GM12878 (cell line): Measurements from ENCODE around the gene SEC14L6. TPM values are rescaled to one million over a fixed set of nuclear protein-coding genes. Genes with fewer than 3 reads are reported as not detected.

Source experiments
- CTCF ChIP-seq, 3 experiments: IDR thresholded peaks in 2 of 3; conservative IDR thresholded peaks in 1 of 3; 2 replicates each; pipeline ENCODE4 v1.5.1; 2011; ENCODE audit warnings: low read depth in 3 of 3, low read length in 3 of 3, mild to moderate bottlenecking in 3 of 3, control low read depth in 2 of 3, moderate library complexity in 2 of 3, inconsistent platforms in 1 of 3, mixed read lengths in 1 of 3; ENCODE audit not compliant: control insufficient read depth in 2 of 3, insufficient read depth in 1 of 3; ENCODE audit errors: extremely low read depth in 1 of 3
- FOXM1 ChIP-seq: IDR thresholded peaks from 2 replicates; pipeline ENCODE4 v1.6.1; 2012; ENCODE audit warnings: low read depth, mild to moderate bottlenecking, inconsistent platforms, low read length, moderate library complexity
- HDAC2 ChIP-seq: fragments of 200-600 bp; sonication (generic); IDR thresholded peaks from 2 replicates; pipeline ENCODE4 v1.6.1; 2017
- IKZF1 ChIP-seq: fragments of 450-650 bp; conservative IDR thresholded peaks from 2 replicates; pipeline ENCODE4 v1.6.1; 2017; ENCODE audit warnings: antibody characterized with exemption, mild to moderate bottlenecking
- KDM1A ChIP-seq: fragments of 200-600 bp; sonication (generic); IDR thresholded peaks from 2 replicates; pipeline ENCODE4 v1.6.1; 2016; ENCODE audit warnings: borderline replicate concordance
- NFYA ChIP-seq: IDR thresholded peaks from 2 replicates; pipeline ENCODE4 v1.6.1; 2011; ENCODE audit warnings: low read depth, mild to moderate bottlenecking, low read length, improper control_type of control experiment, borderline replicate concordance
- NR2C1 ChIP-seq: fragments of 450-650 bp; IDR thresholded peaks from 2 replicates; pipeline ENCODE4 v1.6.1; 2017; ENCODE audit warnings: antibody characterized with exemption, mild to moderate bottlenecking, moderate library complexity
- RELB ChIP-seq: fragments of 450-650 bp; IDR thresholded peaks from 2 replicates; pipeline ENCODE4 v1.6.1; 2017; ENCODE audit warnings: low read depth, mild to moderate bottlenecking, moderate library complexity
- SP1 ChIP-seq: IDR thresholded peaks from one replicate; pipeline ENCODE4 v1.6.1; 2011; ENCODE audit warnings: low read depth, low read length
- TAF1 ChIP-seq: IDR thresholded peaks from 2 replicates; pipeline ENCODE4 v1.6.1; 2011; ENCODE audit warnings: mild to moderate bottlenecking, low read depth, low read length, borderline replicate concordance
- WRNIP1 ChIP-seq: IDR thresholded peaks from 2 replicates; pipeline ENCODE4 v1.6.1; 2011; ENCODE audit warnings: low read depth, low read length, improper control_type of control experiment, borderline replicate concordance
- ZBTB33 ChIP-seq: fragments of 450-650 bp; IDR thresholded peaks from 2 replicates; pipeline ENCODE4 v1.6.1; 2017; ENCODE audit warnings: mild to moderate bottlenecking
- ZNF384 ChIP-seq: IDR thresholded peaks from 2 replicates; pipeline ENCODE4 v1.6.1; 2012; ENCODE audit warnings: low read depth, mild to moderate bottlenecking, low read length, improper control_type of control experiment, borderline replicate concordance
- polyA plus RNA-seq, 11 experiments: library from polyadenylated mRNA; depleted of rRNA in 4 of 11; unstranded in 6 of 11; stranded (reverse) in 5 of 11; fragments of >200 nt; fragmentation: Nextera tagmentation in 4 of 11; fragmentation: Illumina TruSeq in 1 of 11; extraction: Ambion mirVana in 4 of 11; extraction: Trizol in 1 of 11; gene quantifications; 1 replicate in 1 of 11; 2 replicates in 10 of 11; pipeline versions ENCODE4 v1.2.1 to v1.2.3, GENCODE V29; 2011 to 2016; ENCODE audit warnings: inconsistent platforms in 2 of 11, missing spikeins in 2 of 11, low read depth in 1 of 11
- total RNA-seq, 4 experiments: library from RNA; depleted of rRNA in 3 of 4; stranded (reverse); fragments of >200 nt in 3 of 4; fragmentation: Illumina TruSeq in 1 of 4; extraction: Trizol in 1 of 4; gene quantifications; 2 replicates each; pipeline versions ENCODE4 v1.2.1 to v1.2.3, GENCODE V29; 2013 to 2021
- TF ChIP-seq, protein P1 (sequence below): IDR thresholded peaks from 2 replicates; pipeline ENCODE4 v1.6.1; 2012; ENCODE audit warnings: low read depth, low read length, improper control_type of control experiment
- TF ChIP-seq, protein P2 (sequence below): fragments of 450-650 bp; IDR thresholded peaks from 2 replicates; pipeline ENCODE4 v1.6.1; 2016; ENCODE audit warnings: mild to moderate bottlenecking, moderate library complexity, borderline replicate concordance

The SEC14L6 gene
- total and polyA plus RNA-seq, 10 of the 15 experiments (the other 5 are each of a cell fraction or from before 2014, with no cell fraction given), result not detected

- peak; percentile 94 for TF ChIP-seq RELB
- TF ChIP-seq WRNIP1, result 0 out of 2 replicates have a peak, but pooled peaks have one; percentile 72
- TF ChIP-seq HDAC2, result no peak
- no peak for TF ChIP-seq NFYA
- TF ChIP-seq, protein P1, sequence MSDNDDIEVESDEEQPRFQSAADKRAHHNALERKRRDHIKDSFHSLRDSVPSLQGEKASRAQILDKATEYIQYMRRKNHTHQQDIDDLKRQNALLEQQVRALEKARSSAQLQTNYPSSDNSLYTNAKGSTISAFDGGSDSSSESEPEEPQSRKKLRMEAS, result peak; percentile 94
- TF ChIP-seq, protein P2, sequence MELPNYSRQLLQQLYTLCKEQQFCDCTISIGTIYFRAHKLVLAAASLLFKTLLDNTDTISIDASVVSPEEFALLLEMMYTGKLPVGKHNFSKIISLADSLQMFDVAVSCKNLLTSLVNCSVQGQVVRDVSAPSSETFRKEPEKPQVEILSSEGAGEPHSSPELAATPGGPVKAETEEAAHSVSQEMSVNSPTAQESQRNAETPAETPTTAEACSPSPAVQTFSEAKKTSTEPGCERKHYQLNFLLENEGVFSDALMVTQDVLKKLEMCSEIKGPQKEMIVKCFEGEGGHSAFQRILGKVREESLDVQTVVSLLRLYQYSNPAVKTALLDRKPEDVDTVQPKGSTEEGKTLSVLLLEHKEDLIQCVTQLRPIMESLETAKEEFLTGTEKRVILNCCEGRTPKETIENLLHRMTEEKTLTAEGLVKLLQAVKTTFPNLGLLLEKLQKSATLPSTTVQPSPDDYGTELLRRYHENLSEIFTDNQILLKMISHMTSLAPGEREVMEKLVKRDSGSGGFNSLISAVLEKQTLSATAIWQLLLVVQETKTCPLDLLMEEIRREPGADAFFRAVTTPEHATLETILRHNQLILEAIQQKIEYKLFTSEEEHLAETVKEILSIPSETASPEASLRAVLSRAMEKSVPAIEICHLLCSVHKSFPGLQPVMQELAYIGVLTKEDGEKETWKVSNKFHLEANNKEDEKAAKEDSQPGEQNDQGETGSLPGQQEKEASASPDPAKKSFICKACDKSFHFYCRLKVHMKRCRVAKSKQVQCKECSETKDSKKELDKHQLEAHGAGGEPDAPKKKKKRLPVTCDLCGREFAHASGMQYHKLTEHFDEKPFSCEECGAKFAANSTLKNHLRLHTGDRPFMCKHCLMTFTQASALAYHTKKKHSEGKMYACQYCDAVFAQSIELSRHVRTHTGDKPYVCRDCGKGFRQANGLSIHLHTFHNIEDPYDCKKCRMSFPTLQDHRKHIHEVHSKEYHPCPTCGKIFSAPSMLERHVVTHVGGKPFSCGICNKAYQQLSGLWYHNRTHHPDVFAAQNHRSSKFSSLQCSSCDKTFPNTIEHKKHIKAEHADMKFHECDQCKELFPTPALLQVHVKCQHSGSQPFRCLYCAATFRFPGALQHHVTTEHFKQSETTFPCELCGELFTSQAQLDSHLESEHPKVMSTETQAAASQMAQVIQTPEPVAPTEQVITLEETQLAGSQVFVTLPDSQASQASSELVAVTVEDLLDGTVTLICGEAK, result peak; percentile 86
- no peak for TF ChIP-seq SP1
- no peak for TF ChIP-seq NR2C1
- TF ChIP-seq IKZF1, result peak; percentile 96
- TF ChIP-seq ZBTB33, result peak; percentile 88
- TF ChIP-seq CTCF (IDR thresholded peaks at IDR 0.05 in 2 of 3, conservative IDR thresholded peaks at IDR 0.05 in 1 of 3; ENCODE audit: control insufficient read depth in 2 of 3, extremely low read depth in 1 of 3, insufficient read depth in 1 of 3, low read depth in 3 of 3, low read length in 3 of 3), result no peak
- TF ChIP-seq ZNF384, result no peak
- no peak for TF ChIP-seq KDM1A
- no peak for TF ChIP-seq FOXM1
- TF ChIP-seq TAF1, result peak; percentile 66; the same call in 1 of the 2 replicates
Observed at GRCh38 chr22:30591588-30592359, 45.2 kb upstream of the SEC14L6 start, which contains the start of gene PES1 (continued).
